Activated CD8-positive, alpha-beta T cell treated with anti-CD3 and anti-CD28 coated beads for 36 hours (primary cell): ENCODE results near the gene RBFOX2. TPM values are rescaled to one million over a fixed set of nuclear protein-coding genes. Genes with fewer than 3 reads are reported as not detected.

Experiments
- ATAC-seq: fragments of 200-7000 bp; cut with Tn5 transposase; one replicate; pipeline ENCODE4 v1.10.0; 2021; ENCODE audit warnings: mild to moderate bottlenecking, moderate library complexity
- CTCF ChIA-PET: fragments of 350-600 bp; sonication (Branson Sonifier 250); formaldehyde crosslinking; loops from one replicate; lab custom pipeline; 2021; ENCODE audit warnings: antibody characterized with exemption; lab: Charles Lee
- POLR2A ChIA-PET: fragments of 350-600 bp; sonication (Branson Sonifier 250); formaldehyde crosslinking; loops from one replicate; lab custom pipeline; 2021; ENCODE audit warnings: antibody characterized with exemption; lab: Charles Lee
- DNase-seq: peaks from one replicate; pipeline ENCODE4 v3.0.0-alpha.2; 2020
- H3K27ac Mint-ChIP-seq: one replicate; pipeline ENCODE4 v1.8.0; 2021; ENCODE audit warnings: mild to moderate bottlenecking, mixed read lengths
- H3K27me3 Mint-ChIP-seq: one replicate; pipeline ENCODE4 v1.8.0; 2021; ENCODE audit warnings: mixed read lengths
- H3K36me3 Mint-ChIP-seq: one replicate; pipeline ENCODE4 v1.8.0; 2021; ENCODE audit warnings: low read depth, mixed read lengths
- H3K4me1 Mint-ChIP-seq: one replicate; pipeline ENCODE4 v1.8.0; 2021; ENCODE audit warnings: low read depth, mixed read lengths
- H3K4me3 Mint-ChIP-seq: one replicate; pipeline ENCODE4 v1.8.0; 2021; ENCODE audit warnings: mild to moderate bottlenecking, moderate library complexity, mixed read lengths
- H3K9me3 Mint-ChIP-seq: one replicate; pipeline ENCODE4 v1.8.0; 2021; ENCODE audit warnings: mixed read lengths
- intact Hi-C: fragments of 100-400 bp; cut with micrococcal nuclease; formaldehyde crosslinking; loops from one replicate; pipeline ENCODE4 v1.10.0; 2022
- total RNA-seq, 2 experiments: library from RNA; stranded (reverse); gene quantifications; one replicate each; pipeline ENCODE4 v1.2.3, GENCODE V29; 2021
- TF ChIP-seq, protein P1 (sequence below): fragments of 200-600 bp; IDR thresholded peaks from one replicate; pipeline ENCODE4 v1.8.0; 2022; ENCODE audit warnings: antibody characterized with exemption, mild to moderate bottlenecking

The RBFOX2 gene
- total RNA-seq, 2 experiments from 2014 or later = 3.1 to 3.3 TPM

DNA sequence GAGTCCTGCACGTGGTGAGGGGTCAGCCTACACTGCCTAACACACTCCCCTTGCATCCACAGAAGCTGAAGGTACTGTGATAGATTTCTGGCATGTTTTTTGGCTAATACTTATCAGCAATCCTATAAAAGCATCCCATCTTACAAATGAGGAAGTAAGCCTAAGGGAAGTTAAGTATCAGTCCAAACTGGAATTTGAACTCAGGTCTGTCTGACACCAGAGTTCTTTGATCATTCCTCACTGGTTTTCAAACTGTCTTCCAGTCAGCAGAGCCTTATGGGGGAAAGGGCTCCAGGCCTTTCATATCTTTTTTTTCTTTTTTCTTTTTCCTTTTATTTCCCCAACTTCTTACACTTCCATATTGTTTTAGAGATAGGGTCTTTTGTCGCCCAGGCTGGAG is 105.6 kb downstream of the RBFOX2 start:
- intact Hi-C loops = loop anchor here (5.0 kb wide), 1 partner anchor 296 kb away; no protein-coding TSS in a partner anchor
- ChIA-PET POLR2A (no interaction called here), CTCF (interaction anchor here (1.1 to 2.4 kb wide), 6 partner anchors 8 to 302 kb away, joined by 3 to 10 read pairs (median 6); no protein-coding TSS in a partner anchor)

DNA sequence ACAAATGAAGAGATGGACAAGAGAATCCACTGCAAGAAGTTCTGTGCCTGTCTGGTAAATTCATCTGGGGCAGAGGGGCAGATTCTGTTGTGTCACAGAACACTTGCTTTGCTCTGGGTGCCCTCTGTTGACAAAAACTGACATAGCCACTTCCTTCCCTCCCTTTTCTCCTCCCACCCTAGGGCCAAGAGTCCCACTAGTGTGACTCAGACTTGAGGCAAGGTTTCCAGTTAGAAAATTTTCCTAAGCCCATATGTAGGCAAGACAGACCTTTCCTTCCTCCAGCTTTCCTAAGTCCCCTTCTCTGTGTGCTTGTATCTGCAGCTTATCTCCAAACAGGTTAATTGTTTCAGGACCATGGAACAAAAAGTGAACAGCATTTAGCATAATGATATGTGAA is 106.8 kb downstream of the RBFOX2 start:
- ChIA-PET POLR2A (interaction anchor here (0.7 kb wide), 1 partner anchor 148 kb away, joined by 5 read pairs; no protein-coding TSS in a partner anchor), CTCF (interaction anchor here (1.0 to 2.4 kb wide), 9 partner anchors 9 to 301 kb away, joined by 3 to 10 read pairs (median 5); no protein-coding TSS in a partner anchor)

More for the DNA sequence above, 105.6 kb downstream of the RBFOX2 start:
- H3K4me1 Mint-ChIP-seq = peaks cover 5% of the 10 kb centered on the region
- TF ChIP-seq, protein P1, sequence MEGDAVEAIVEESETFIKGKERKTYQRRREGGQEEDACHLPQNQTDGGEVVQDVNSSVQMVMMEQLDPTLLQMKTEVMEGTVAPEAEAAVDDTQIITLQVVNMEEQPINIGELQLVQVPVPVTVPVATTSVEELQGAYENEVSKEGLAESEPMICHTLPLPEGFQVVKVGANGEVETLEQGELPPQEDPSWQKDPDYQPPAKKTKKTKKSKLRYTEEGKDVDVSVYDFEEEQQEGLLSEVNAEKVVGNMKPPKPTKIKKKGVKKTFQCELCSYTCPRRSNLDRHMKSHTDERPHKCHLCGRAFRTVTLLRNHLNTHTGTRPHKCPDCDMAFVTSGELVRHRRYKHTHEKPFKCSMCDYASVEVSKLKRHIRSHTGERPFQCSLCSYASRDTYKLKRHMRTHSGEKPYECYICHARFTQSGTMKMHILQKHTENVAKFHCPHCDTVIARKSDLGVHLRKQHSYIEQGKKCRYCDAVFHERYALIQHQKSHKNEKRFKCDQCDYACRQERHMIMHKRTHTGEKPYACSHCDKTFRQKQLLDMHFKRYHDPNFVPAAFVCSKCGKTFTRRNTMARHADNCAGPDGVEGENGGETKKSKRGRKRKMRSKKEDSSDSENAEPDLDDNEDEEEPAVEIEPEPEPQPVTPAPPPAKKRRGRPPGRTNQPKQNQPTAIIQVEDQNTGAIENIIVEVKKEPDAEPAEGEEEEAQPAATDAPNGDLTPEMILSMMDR = no peak
- DNase-seq (no peak), ATAC-seq (no peak)
- no peaks in the 10 kb centered on the region for H3K9me3 Mint-ChIP-seq
- no peaks in the 10 kb centered on the region for H3K27me3 Mint-ChIP-seq
- H3K27ac Mint-ChIP-seq = no peak overlapping the region
- no peaks in the 10 kb centered on the region for H3K36me3 Mint-ChIP-seq
- H3K4me3 Mint-ChIP-seq = no peak overlapping the region

DNA sequence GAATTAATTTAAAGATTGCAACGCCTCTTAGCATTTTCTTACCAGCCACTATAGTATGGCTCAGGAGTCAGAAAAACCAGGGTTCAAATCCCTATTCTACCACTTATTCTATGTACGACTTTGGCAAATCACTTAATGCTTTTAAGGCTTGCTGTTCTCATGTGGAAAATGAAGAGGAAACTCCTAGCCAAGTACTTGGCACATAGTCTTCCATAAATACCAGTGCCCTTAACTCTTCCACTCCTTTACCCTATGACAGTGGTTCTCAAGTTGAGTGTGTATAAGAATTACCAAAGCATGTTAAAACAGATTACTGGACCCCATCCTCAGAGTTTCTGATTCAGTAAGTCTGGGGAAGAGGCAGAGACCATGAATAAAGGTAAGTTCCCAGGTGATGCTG is 107.6 kb downstream of the RBFOX2 start:
- POLR2A ChIA-PET = no interaction called here
- H3K9me3 Mint-ChIP-seq = no peaks in the 10 kb centered on the region
- H3K4me1 Mint-ChIP-seq = peaks cover 6% of the 10 kb centered on the region
- H3K27ac Mint-ChIP-seq = no peak overlapping the region
- TF ChIP-seq, protein P1 = no peak
- no peaks in the 10 kb centered on the region for H3K27me3 Mint-ChIP-seq
- intact Hi-C loops = loop anchor here (5.0 kb wide), 1 partner anchor 294 kb away; no protein-coding TSS in a partner anchor
- CTCF ChIA-PET = interaction anchor here (1.0 to 2.4 kb wide), 3 partner anchors 290 to 300 kb away, joined by 3 to 10 read pairs (median 5); no protein-coding TSS in a partner anchor
- DNase-seq (no peak), ATAC-seq (no peak)
- no peak overlapping the region for H3K4me3 Mint-ChIP-seq
- no peaks in the 10 kb centered on the region for H3K36me3 Mint-ChIP-seq

More for the DNA sequence above, 106.8 kb downstream of the RBFOX2 start:
- peaks cover 5% of the 10 kb centered on the region for H3K4me1 Mint-ChIP-seq
- intact Hi-C loops = loop anchor here (5.0 kb wide), 1 partner anchor 294 kb away; no protein-coding TSS in a partner anchor
- peak; percentile 80 for ATAC-seq
- DNase-seq = peak; percentile 61
- no peaks in the 10 kb centered on the region for H3K9me3 Mint-ChIP-seq
- no peaks in the 10 kb centered on the region for H3K36me3 Mint-ChIP-seq
- no peak overlapping the region for H3K27ac Mint-ChIP-seq
- no peak overlapping the region for H3K4me3 Mint-ChIP-seq
- TF ChIP-seq, protein P1 = peak; percentile 60
- no peaks in the 10 kb centered on the region for H3K27me3 Mint-ChIP-seq

DNA sequence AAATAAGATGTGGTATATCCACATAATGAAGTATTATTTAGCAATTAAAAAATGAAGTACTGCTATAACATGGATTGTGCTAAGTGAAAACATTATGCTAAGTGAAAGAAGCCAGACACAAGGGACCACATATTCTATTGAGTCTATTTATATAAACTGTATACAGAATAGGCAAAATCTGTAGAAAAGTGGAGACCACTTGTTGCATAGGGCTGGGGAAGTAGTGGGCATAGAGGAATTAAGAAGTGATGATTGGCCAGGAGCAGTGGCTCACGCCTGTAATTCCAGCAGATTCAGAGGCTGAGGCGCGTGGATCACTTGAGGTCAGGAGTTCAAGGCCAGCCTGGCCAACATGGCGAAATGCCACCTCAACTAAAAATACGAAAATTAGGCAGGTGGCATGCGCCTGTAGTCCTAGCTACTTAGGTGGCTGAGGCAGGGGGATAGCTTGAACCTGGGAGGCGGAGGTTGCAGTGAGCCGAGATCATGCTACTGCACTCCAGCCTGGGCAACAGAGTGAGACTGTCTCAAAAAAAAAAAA is 109.6 kb downstream of the RBFOX2 start:
- Mint-ChIP-seq H3K4me3 (no peak overlapping the region), H3K27me3 (peaks cover 6% of the 10 kb centered on the region), H3K36me3 (no peaks in the 10 kb centered on the region), H3K9me3 (no peaks in the 10 kb centered on the region), H3K4me1 (peaks cover 23% of the 10 kb centered on the region), H3K27ac (no peak overlapping the region)
- TF ChIP-seq, protein P1 = no peak
- CTCF ChIA-PET = interaction anchor here (1.4 to 1.9 kb wide), 2 partner anchors 12 to 291 kb away, joined by 3 to 4 read pairs; no protein-coding TSS in a partner anchor
- intact Hi-C loops = no loop called here
- no peak for ATAC-seq
- DNase-seq = no peak
- POLR2A ChIA-PET = interaction anchor here (0.8 kb wide), 1 partner anchor 37 kb away, joined by 3 read pairs; no protein-coding TSS in a partner anchor

DNA sequence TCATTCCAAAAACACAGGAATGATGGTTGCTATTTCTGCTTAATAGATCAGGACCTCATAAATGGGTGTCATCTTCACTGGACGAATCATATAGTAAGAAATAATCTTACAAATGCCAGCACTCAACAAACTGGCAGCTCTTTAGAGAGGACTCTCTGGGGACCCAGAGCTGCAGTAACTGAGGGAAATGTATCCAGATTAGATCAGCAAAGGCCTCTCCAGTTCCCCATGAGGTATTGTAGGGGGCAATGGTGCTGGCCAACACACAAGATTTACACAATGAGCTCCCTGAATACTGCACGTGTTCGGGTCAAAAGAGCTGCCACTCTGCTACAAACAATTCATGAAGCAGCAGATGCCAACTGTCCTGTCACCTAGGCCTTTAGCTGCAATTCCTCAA is 110.2 kb downstream of the RBFOX2 start:
- intact Hi-C loops = no loop called here
- H3K27ac Mint-ChIP-seq = no peak overlapping the region
- peaks cover 23% of the 10 kb centered on the region for H3K4me1 Mint-ChIP-seq
- ChIA-PET CTCF (interaction anchor here (1.4 to 2.1 kb wide), 2 partner anchors 11 to 147 kb away, joined by 3 to 5 read pairs; no protein-coding TSS in a partner anchor), POLR2A (interaction anchor here (0.8 kb wide), 1 partner anchor 36 kb away, joined by 3 read pairs; no protein-coding TSS in a partner anchor)
- H3K9me3 Mint-ChIP-seq = no peaks in the 10 kb centered on the region
- ATAC-seq (no peak), DNase-seq (no peak)
- H3K36me3 Mint-ChIP-seq = no peaks in the 10 kb centered on the region
- TF ChIP-seq, protein P1 = no peak
- peaks cover 9% of the 10 kb centered on the region for H3K27me3 Mint-ChIP-seq
- H3K4me3 Mint-ChIP-seq = no peak overlapping the region
